ENCODE results near the gene SEPTIN1. TPM values are rescaled to one million over a fixed set of nuclear protein-coding genes. Genes with fewer than 3 reads are reported as not detected.

Gene SEPTIN1
- total and polyA plus RNA-seq, 2 of the 13 experiments (the other 11 are each of a cell fraction or from before 2014, with no cell fraction given) = 0.18 to 0.67 TPM

DNA sequence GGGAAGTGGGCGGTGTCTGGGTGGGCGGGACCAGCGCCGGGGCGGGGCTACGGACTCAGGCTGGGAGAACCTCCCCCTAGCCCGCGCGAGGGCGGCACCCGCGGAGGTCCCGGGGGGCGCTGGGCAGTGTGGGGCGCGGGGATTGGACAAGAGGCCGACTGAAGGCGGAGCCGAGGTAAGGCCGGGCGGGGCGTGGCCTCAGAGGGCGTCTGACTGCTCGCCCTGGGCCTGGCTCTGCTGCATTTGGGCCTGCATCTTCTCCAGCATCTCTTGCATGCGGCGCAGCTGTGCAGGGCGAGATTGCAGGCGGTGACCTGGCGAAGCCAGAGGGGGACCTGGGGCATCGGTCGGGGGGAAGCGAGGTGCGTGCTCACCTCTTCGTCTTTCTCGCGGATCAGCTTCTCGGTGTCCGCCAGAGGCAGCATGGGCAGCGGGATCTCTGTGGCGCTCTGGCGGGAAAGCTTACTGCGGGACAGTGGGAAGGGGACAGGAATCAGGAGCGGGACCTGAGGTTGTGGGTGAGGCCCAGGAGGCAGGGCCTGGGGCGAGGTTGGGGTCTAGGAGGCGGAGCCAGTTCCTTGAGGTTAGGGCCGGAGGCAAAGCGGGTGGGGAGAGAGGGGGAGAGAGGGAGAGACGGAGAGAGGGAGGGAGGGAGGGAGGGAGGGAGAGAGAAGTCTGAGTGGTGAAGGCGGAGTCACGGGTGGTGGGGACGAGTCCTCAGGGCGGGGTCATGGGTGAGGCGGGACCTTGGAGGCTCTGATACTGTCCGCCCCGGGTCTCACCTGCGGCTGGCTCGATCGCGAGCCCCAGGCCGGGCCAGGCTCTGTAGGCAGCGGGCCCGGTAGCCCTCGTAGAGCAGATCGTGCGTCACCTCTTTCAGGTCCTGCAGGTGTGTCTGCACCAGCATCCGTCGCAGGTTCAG, 3.9 kb downstream of the SEPTIN1 start (continued):
- TF ChIP-seq, protein P1, sequence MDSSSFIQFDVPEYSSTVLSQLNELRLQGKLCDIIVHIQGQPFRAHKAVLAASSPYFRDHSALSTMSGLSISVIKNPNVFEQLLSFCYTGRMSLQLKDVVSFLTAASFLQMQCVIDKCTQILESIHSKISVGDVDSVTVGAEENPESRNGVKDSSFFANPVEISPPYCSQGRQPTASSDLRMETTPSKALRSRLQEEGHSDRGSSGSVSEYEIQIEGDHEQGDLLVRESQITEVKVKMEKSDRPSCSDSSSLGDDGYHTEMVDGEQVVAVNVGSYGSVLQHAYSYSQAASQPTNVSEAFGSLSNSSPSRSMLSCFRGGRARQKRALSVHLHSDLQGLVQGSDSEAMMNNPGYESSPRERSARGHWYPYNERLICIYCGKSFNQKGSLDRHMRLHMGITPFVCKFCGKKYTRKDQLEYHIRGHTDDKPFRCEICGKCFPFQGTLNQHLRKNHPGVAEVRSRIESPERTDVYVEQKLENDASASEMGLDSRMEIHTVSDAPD (CRISPR knock-in tag; IDR thresholded peaks at IDR 0.05) = no peak
- TF ChIP-seq ZNF850 (CRISPR knock-in tag; conservative IDR thresholded peaks at IDR 0.05) = no peak; the same call in 1 of the 2 replicates
- no peak for TF ChIP-seq ZNF549 (CRISPR knock-in tag; IDR thresholded peaks at IDR 0.05)
- no peak for TF ChIP-seq ZNF7 (CRISPR knock-in tag; IDR thresholded peaks at IDR 0.05)
- no peak; the same call in 1 of the 2 replicates for TF ChIP-seq ZSCAN12 (CRISPR knock-in tag; IDR thresholded peaks at IDR 0.05)
- TF ChIP-seq ZNF30 (CRISPR knock-in tag; IDR thresholded peaks at IDR 0.05) = peak; percentile 45
- TF ChIP-seq ARHGAP35 (CRISPR knock-in tag; IDR thresholded peaks at IDR 0.05; ENCODE audit: borderline replicate concordance) = no peak; the same call in 1 of the 2 replicates
- no peak; the same call in 1 of the 2 replicates for TF ChIP-seq ZNF589 (CRISPR knock-in tag; conservative IDR thresholded peaks at IDR 0.05)
- TF ChIP-seq, protein P2, sequence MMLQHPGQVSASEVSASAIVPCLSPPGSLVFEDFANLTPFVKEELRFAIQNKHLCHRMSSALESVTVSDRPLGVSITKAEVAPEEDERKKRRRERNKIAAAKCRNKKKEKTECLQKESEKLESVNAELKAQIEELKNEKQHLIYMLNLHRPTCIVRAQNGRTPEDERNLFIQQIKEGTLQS (CRISPR knock-in tag; IDR thresholded peaks at IDR 0.05) = peak; percentile 47; the same call in 1 of the 2 replicates
- TF ChIP-seq, protein P3, sequence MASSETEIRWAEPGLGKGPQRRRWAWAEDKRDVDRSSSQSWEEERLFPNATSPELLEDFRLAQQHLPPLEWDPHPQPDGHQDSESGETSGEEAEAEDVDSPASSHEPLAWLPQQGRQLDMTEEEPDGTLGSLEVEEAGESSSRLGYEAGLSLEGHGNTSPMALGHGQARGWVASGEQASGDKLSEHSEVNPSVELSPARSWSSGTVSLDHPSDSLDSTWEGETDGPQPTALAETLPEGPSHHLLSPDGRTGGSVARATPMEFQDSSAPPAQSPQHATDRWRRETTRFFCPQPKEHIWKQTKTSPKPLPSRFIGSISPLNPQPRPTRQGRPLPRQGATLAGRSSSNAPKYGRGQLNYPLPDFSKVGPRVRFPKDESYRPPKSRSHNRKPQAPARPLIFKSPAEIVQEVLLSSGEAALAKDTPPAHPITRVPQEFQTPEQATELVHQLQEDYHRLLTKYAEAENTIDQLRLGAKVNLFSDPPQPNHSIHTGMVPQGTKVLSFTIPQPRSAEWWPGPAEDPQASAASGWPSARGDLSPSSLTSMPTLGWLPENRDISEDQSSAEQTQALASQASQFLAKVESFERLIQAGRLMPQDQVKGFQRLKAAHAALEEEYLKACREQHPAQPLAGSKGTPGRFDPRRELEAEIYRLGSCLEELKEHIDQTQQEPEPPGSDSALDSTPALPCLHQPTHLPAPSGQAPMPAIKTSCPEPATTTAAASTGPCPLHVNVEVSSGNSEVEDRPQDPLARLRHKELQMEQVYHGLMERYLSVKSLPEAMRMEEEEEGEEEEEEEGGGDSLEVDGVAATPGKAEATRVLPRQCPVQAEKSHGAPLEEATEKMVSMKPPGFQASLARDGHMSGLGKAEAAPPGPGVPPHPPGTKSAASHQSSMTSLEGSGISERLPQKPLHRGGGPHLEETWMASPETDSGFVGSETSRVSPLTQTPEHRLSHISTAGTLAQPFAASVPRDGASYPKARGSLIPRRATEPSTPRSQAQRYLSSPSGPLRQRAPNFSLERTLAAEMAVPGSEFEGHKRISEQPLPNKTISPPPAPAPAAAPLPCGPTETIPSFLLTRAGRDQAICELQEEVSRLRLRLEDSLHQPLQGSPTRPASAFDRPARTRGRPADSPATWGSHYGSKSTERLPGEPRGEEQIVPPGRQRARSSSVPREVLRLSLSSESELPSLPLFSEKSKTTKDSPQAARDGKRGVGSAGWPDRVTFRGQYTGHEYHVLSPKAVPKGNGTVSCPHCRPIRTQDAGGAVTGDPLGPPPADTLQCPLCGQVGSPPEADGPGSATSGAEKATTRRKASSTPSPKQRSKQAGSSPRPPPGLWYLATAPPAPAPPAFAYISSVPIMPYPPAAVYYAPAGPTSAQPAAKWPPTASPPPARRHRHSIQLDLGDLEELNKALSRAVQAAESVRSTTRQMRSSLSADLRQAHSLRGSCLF (CRISPR knock-in tag; IDR thresholded peaks at IDR 0.05; ENCODE audit: borderline replicate concordance) = no peak
- TF ChIP-seq ZNF616 (CRISPR knock-in tag; IDR thresholded peaks at IDR 0.05; ENCODE audit: low read depth) = peak; percentile 63; the same call in 1 of the 2 replicates
- no peak for TF ChIP-seq ZFAT (CRISPR knock-in tag; conservative IDR thresholded peaks at IDR 0.05)
- peak; percentile 59; the same call in 1 of the 2 replicates for TF ChIP-seq KDM2A (CRISPR knock-in tag; IDR thresholded peaks at IDR 0.05; ENCODE audit: borderline replicate concordance, low read depth)
- no peak for TF ChIP-seq FOXK2 (IDR thresholded peaks at IDR 0.05)
- TF ChIP-seq RELA (CRISPR knock-in tag; IDR thresholded peaks at IDR 0.05) = 0 out of 2 replicates have a peak, but pooled peaks have one; percentile 75
- TF ChIP-seq, protein P4, sequence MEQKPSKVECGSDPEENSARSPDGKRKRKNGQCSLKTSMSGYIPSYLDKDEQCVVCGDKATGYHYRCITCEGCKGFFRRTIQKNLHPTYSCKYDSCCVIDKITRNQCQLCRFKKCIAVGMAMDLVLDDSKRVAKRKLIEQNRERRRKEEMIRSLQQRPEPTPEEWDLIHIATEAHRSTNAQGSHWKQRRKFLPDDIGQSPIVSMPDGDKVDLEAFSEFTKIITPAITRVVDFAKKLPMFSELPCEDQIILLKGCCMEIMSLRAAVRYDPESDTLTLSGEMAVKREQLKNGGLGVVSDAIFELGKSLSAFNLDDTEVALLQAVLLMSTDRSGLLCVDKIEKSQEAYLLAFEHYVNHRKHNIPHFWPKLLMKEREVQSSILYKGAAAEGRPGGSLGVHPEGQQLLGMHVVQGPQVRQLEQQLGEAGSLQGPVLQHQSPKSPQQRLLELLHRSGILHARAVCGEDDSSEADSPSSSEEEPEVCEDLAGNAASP (CRISPR knock-in tag; IDR thresholded peaks at IDR 0.05; ENCODE audit: borderline replicate concordance) = no peak
- TF ChIP-seq KAT8 (CRISPR knock-in tag; IDR thresholded peaks at IDR 0.05) = peak; percentile 88
- no peak for TF ChIP-seq ZNF260 (CRISPR knock-in tag; IDR thresholded peaks at IDR 0.05; ENCODE audit: borderline replicate concordance, low read depth)
- TF ChIP-seq KDM6A (CRISPR knock-in tag; IDR thresholded peaks at IDR 0.05; ENCODE audit: low read depth) = no peak
